Activated CD4-positive, alpha-beta T cell treated with anti-CD3 and anti-CD28 coated beads, Interleukin-2, Interleukin-6, amounts not matched to agents 100 ng/mL and 50 ng/mL, durations not matched to agents 16 hours and 8 hours (primary cell): ENCODE data around the gene HNRNPM.

Source experiments
- DNase-seq: peaks from one replicate; pipeline ENCODE4 v3.0.0-alpha.2; 2020

HNRNPM gene

DNA sequence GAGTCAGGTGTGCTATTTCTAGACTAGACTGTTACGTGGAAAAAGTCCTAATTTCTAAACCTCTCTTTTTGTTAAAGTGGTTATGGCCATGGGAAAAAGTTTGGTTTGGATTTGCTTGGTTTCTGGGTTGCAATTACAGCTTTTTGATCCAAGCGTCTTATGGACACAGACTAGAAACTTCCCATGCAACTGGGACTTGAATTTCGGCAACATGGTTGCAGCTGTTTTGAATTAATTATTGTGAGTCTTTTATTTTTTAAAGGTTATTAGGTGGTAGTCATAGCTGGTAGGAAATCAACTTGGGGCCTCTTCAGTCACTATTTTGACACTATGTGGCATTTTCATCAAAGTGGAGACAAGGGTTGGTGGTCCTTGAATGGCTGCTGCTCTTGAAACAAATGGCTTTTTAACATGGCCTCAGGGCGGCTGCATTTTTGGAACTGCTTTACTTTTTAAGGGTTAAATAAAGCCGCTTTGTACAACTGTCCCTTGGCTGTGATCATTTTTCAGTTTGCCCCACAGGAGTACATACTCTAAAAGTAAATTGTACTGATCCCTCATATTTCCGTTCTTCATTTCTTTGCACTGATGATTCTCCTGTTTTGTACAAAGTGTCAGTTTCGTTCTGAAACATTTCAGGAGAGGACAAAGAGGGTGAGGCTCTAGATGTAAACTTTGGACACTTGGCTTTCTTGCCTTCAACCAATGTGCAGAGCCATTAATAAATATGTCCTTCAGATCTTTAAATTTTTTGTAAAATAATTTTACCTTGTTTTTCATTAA lies 15.9 kb downstream of the HNRNPM start:
- no peak for DNase-seq

DNA sequence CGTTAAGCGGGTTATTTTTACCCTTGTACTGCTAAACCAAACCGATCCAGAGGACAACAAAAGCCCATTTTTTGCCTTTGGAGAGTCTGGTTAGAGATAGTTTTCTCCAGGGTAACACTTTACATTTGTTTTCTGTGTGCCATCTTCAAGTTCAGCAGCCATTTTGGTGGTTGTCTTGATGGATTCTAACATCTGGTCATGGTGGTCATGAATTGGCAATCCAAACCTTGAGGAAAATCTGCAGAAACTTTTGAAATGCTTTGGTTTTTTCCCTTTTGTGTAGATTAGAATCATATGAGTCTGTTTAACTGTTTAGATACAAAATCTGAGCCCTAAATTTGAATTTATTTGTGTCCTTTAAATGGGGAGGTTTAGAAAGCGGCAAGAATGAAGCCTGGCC lies 16.6 kb downstream of the HNRNPM start:
- no peak for DNase-seq

DNA sequence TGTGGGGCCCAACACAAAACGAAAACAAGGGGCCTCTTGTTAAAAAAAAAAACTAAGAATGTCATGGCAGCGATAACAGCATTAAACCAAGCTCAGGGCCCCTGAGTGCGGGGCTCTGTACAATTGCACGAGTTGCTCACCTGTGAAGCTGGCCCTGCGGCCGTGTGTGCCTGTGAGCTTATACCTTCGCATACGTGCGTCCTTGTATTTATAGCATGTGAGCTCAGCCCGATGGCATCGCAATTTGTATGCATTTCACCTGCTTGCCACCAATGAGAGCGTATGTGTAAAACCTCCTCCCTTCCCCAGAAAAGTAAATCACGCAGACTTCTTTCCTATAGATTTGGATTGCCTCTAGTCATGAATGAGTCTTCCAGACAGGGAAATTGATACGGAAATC lies 17.1 kb downstream of the HNRNPM start:
- DNase-seq, result no peak

DNA sequence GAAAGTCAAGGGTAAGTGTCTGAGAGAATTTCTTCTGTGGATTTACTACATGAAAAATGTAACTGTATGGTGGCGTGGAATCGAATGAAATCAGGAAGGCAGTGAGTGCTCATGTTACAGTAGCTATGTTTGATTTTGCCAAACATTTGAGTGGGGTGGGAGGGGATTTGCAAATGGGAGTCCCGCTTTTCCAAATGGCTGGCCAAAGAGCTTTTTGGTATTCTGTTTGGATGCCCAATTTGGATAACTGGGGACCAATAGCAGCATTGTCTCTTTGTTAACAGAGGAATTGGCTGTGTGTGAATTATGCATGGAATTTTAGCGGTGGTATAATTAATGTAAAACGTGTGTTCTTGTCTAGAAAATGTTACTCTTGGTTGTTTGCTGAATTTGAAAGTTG lies 17.8 kb downstream of the HNRNPM start:
- DNase-seq, result no peak

DNA sequence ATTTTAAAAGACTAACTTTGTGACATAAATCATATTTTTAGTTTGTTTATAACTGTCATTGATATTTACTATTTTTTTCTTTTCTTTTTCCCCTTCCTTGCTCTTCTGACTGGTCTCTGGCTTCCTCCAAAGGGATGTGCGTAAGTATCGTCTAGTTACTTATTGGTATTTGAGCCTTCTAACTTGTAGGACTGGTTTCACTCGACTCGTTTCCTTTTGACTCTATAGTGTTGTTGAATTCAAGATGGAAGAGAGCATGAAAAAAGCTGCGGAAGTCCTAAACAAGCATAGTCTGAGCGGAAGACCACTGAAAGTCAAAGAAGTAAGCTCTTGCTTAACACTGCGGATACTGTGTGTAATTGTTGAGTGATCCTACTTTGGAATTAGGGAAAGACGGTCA lies 18.6 kb downstream of the HNRNPM start:
- no peak for DNase-seq

DNA sequence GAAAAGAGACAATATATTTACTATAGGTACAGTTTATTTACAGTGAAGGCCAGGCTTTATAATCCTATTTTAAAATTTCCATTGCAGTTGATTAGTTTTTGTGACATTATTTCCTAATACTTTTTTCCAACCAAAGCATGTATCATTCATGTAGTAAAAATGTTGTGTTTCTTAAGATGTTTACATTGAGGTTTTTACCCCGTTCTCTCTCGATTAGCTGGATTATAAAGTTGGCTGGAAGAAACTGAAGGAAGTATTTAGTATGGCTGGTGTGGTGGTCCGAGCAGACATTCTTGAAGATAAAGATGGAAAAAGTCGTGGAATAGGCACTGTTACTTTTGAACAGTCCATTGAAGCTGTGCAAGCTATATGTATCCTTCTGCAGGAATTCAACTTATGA lies 21.2 kb downstream of the HNRNPM start:
- no peak for DNase-seq

DNA sequence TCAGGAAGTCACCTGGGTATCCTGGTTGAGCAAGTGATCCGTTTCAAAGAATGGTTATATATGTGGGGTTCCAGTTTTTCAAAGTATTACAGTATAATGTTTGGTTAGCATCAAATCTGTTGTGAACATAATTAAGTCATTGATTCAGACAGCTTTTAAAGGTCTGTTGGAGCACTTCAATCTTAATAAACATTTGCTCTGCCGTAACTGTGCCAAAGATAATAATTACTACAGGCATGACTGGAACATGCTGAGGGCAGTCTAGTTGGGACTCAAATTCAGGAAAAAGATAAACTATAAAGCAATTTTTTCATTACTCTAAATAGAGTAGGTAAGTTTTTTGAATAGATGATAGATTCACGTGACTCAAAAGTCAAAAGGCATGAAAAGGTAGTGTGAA lies 23.3 kb downstream of the HNRNPM start:
- DNase-seq, result no peak

DNA sequence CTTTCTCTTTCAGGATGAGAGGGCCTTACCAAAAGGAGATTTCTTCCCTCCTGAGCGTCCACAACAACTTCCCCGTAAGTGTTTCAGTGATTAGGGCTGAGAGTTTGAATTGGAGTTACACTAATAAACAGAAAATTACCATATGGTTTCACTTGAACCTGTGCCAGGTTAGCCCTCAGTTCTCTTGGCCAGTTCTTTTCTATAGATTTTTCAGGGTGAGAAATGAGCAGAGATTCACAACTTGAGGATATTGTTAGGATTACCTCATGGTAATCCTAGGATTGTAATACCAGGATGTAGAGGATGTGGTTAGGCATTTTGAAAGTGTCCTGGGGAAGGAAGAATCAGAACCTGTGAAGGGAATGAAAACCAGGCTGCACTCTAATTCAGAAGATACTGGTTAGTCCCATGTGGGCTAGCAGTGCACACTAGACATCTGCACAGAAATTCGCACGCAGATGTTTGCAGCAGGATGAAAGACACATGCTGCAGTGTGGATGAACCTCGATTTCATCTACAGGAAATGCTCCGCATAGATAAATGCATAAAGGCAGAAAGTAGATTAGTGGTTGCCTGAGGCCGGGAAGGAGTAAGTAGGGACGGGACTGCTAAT lies 24.1 kb downstream of the HNRNPM start:
- DNase-seq, result no peak

DNA sequence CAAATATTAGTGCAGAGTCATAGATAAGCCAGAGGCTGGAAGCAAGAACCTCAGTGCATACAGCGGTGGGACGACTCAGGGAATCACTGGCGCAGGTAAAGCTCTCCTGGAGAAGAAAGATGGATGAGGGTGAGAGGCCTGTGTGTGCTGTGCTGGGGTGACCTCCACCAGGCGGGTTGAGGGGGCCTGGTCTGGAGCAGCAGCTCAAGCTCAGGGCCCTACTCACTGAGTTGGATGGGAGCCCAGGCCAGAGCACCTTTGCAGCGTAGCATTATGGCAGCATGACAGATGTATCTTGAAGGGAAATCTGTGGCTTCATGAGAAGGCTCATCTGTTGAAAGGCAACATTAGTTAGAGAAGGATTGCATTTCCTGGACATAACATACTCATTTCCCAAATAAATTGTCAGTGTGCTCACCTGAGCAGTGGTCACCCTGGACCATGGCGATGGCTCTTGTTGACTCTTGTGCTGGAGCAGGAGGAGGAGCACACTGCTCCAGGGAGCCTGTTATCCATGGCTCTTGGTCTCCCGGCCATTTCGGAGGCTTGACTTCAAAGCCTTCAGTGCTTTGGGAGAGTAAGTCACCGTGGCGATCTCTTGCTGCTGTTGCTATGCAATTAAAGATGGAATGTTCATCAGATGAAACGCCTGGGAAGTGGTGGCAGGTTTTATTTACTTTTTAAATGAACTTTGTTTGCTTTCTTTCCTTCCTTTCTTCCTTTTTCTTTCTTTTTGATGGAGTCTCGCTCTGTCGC lies 25.0 kb downstream of the HNRNPM start:
- DNase-seq, result no peak

DNA sequence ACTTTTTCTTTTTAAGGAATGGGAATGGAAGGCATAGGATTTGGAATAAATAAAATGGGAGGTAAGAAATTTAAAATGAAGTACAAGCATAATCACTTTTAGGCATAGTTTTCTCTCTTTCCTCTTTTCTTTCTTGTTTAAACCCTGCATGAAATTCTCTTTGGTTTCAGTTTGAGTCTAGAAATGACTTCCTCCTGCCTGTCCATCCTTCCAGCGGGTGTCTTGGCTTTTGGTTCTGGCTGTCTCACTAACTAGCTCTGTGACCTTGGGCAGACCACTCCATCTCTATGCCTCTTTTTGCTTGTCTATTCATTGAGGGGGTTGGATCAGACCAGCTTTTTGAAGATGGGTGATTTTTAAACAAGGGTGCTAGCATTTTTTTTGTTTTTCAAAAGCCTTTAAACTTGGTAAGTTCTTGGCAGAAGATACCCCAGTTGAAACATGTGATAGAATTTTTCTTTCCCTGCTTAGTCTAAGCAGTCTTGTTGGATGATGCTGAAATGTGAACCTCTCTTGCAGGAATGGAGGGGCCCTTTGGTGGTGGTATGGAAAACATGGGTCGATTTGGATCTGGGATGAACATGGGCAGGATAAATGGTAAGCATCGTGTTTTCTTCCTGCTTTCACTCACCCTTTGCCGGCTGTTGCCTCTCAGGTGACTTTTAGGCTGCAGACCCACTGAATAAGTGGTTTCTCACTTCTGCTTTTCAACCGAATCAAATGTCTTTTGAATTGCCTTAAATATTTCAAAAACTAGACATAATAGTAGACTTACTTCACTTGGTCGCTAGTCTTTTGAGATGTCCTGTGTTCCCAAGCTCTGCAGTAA lies 29.1 kb downstream of the HNRNPM start:
- peak; percentile 33 for DNase-seq

DNA sequence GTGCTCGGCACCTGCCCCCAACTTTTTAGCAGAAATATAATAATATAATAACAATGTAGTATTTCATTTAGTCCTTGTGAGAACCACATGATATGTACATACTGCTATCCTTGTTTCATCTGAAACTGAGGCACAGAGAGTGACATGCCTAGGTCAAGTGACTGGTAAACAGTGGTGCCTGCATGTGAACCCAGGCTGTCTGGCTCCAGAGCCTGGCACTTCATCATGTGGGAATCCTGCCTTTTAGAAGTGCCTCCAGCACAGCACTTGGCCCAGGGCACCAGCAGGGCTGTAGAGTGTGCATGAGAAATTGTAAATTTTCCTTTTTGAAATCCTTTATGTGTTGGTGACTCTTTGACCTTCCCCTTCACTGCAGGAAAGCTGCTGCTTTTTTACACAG lies 30.2 kb downstream of the HNRNPM start:
- no peak for DNase-seq

DNA sequence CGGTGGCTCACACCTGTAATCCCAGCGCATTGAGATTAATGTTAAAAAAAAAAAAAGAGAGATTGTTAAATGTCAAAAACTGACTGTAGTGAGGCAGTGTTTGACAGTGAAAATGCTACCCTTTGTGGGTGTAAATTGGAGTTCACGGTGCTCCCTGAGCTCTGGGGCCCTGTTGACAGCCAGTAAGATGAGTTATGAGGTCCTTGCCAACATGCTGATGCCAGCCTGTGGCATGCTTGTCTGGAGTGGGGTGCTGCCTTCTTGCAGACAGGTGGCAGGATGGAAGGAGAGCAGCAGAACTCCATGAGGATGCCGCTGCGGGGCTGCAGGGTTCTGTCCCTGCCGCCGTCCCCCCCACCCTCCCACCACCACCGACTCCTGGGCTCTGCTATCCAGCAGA lies 31.7 kb downstream of the HNRNPM start:
- no peak for DNase-seq

DNA sequence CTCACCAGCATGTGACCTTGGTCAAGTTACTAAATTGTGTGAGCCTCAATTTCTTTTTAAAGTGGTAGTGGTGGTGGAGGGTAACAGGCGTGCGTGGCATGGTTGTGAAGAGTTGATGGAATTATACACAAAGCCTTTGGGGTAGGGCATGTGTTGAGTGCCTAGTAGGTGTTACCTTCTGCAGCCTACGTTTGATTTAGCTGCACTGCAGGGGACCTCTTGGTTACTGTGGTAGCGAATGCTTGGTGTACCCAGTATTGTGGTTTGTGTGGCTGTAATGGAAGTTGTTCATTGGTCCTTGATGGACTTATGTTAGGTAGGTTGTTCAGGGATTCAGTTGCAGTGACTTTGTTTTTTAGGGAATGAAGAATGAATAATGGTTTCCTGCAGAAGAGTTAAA lies 33.1 kb downstream of the HNRNPM start:
- DNase-seq, result no peak

DNA sequence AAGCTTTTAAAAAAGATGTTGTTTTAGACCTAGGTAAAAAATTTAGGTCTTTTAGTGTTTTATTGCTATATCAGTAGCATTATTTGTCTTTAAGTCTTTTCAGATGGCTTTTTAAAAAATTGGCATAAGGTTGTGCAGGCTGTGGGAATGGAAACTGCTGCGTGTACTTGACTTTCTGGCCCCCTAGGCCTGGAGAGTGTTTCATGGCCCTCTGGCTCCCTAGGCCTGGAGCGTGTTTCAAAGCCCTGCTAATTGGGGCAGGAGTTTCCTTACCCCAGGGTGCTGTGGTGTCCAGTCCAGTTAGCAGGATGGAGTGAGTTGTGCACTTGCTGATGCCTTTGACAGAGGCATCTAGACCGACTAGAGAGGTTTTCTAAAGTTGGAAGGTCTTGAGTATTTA lies 33.8 kb downstream of the HNRNPM start:
- no peak for DNase-seq

DNA sequence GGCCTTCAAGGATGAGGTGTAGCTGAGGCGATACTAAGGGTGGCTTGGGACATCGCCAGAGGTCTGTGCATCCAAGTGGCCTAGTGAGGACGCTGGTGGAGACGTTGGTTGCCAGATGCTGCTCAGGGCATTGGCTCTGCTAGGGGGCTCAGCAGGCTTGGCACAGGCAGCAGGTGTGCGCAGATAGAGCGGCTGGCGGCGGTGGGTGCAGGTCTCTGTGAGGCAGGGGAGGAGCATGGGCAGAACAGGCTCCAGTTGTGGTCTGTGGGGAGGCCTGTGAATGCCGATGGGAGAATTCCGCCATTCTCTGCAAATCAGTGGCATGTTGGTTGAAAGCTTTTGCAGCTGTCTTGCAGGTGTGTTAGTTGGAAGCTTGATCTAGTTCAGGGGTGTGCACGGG lies 36.4 kb downstream of the HNRNPM start:
- DNase-seq, result no peak

DNA sequence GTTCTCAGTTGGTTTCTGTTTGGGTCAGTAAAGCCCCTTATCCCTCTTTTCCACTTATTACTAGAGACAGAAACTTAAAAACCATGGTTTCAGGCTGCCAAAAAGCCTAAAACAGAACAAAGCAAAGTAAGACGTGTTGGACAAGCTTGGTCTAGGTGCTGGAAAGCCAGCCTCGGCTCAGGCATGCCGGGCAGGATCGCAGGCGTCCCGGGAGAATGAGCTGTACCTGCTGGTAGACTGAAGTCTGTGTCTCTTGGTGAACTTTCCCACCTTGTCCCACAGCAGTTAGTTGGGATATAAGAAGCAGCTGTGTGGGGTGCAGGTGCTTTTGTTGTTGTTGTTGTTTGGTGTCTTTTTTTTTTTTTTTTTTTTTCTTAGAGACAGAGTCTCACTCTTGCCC lies 36.8 kb downstream of the HNRNPM start:
- no peak for DNase-seq

DNA sequence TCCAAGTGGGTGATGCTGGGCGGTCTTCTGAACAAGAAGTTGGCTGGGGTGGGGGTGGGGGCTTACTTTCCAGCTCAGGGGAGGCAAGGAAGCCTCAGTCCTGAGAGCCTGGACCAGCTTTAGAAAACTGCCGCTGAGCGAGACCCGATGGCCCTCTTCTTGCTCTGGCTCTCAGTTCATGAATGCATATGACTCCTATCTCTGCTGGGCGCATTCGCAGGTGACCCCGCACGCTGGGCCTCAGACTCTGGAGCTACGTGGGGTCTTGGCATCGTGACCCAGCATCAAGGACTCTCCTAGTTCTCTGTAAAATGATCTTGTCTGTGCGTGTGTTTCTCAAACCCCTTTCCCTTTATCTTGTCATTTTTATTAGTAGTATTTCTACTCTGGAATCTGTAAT lies 37.9 kb downstream of the HNRNPM start:
- DNase-seq, result no peak

DNA sequence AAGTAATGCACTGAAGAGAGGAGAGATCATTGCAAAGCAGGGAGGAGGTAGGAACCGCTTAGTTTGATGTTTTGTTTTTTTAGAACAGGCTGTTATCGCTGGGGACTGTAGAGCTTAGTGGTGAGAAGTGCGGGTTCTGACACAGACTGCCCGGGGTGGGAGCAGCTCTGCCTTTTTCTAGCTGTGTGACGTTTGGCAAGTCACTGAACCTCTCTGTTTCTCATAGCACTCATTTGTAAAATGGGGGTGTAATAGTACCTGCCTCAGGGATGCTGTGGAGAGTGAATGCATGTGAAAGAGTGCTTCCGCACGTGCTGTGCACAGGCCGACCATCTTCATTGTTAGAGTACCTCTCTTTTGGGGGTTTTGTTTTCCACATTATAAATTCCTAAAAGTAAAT lies 38.4 kb downstream of the HNRNPM start:
- DNase-seq, result no peak

DNA sequence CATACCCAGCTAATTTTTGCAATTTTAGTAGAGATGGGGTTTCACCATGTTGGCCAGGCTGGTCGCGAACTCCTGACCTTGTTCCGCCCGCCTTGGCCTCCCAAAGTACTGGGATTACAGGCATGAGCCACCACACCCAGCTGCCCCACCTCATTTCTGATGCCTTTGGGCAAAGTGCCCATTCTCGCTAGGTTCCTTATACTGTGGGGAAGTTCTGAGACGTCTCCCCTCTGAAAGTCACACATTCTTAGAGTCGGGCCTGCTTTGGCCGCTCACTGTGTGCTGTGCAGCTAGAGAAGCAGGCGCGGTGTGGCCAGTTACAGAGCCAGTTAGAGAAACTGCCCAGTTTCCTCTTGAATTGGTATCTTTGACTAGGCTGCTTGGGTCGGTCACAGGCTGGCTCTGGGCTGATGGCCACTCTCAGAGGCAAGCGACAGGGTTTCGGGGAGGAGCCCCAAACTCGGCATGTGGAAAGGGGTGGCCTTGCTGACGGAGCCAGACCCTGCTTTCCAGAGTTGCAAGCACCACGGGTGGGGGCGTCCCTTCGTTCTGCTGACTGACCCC lies 39.6 kb downstream of the HNRNPM start:
- no peak for DNase-seq

DNA sequence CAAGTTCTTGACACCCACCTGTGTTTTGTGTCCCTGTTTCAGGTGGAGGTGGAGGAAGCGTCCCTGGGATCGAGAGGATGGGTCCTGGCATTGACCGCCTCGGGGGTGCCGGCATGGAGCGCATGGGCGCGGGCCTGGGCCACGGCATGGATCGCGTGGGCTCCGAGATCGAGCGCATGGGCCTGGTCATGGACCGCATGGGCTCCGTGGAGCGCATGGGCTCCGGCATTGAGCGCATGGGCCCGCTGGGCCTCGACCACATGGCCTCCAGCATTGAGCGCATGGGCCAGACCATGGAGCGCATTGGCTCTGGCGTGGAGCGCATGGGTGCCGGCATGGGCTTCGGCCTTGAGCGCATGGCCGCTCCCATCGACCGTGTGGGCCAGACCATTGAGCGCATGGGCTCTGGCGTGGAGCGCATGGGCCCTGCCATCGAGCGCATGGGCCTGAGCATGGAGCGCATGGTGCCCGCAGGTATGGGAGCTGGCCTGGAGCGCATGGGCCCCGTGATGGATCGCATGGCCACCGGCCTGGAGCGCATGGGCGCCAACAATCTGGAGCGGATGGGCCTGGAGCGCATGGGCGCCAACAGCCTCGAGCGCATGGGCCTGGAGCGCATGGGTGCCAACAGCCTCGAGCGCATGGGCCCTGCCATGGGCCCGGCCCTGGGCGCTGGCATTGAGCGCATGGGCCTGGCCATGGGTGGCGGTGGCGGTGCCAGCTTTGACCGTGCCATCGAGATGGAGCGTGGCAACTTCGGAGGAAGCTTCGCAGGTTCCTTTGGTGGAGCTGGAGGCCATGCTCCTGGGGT lies 41.0 kb downstream of the HNRNPM start:
- DNase-seq, result no peak

DNA sequence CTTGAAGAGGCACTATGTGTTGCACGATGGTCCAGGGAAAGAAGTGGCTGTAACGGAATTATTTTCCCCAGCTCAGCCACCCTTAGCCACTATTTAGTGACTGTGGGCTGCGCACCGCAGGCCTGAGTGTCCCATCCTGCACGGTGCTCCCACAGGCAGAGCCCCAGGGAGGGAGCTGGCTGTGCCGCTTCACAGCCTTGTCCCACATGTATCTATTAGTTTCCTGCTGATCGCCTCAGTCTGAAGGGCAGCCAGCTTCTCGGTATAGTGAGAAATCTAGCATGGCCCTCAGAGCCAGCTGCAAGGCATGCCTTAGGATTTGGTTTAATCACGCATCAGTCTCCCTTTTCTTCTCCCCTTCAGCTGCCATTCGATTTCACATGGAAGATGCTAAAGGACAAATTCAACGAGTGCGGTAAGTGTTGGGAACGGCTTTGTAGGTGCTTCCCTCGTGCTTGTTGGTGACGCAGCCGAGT lies 41.9 kb downstream of the HNRNPM start:
- no peak for DNase-seq
